Panc1 (cell line): ENCODE data around the gene SPECC1L.
"Not testable (repeated sequence)": the region's sequence is repeated elsewhere in the genome, so short reads cannot be mapped to it uniquely, and the experiment has no call there.

Experiments
- CTCF ChIP-seq: fragments of 450-650 bp; IDR thresholded peaks from 2 replicates; pipeline ENCODE4 v1.5.1; 2017; ENCODE audit warnings: mild to moderate bottlenecking
- REST ChIP-seq, 2 experiments: IDR thresholded peaks; 2 replicates each; pipeline ENCODE4 v1.6.1; 2011 to 2012; ENCODE audit warnings: low read depth in 2 of 2, control low read depth in 1 of 2, low read length in 1 of 2, mild to moderate bottlenecking in 1 of 2, moderate library complexity in 1 of 2; ENCODE audit not compliant: insufficient read depth in 1 of 2
- SIN3A ChIP-seq: IDR thresholded peaks from 2 replicates; pipeline ENCODE4 v1.6.1; 2012; ENCODE audit warnings: low read depth, mild to moderate bottlenecking, low read length, moderate library complexity, borderline replicate concordance; ENCODE audit not compliant: insufficient read depth

- not testable (repeated sequence) for TF ChIP-seq CTCF; REST (IDR thresholded peaks at IDR 0.05; ENCODE audit: insufficient read depth in 1 of 2, low read depth in 2 of 2, low read length in 1 of 2); SIN3A
Observed at GRCh38 chr22:24316264-24316663, 45.6 kb downstream of the SPECC1L start.
